H1 (cell line): ENCODE results near the gene HLX. TPM values are rescaled to one million over a fixed set of nuclear protein-coding genes. Genes with fewer than 3 reads are reported as not detected.

Source experiments
- BACH1 ChIP-seq: IDR thresholded peaks from 2 replicates; pipeline ENCODE4 v1.6.1; 2012; ENCODE audit warnings: low read length, improper control_type of control experiment
- ZNF274 ChIP-seq: IDR thresholded peaks from 2 replicates; pipeline ENCODE4 v1.7.0; 2012; ENCODE audit warnings: low read length, borderline replicate concordance; ENCODE audit errors: extremely low read depth
- polyA plus RNA-seq, 7 experiments: library from polyadenylated mRNA; depleted of rRNA in 3 of 7; stranded (reverse) in 5 of 7; unstranded in 2 of 7; fragments of >200 nt in 5 of 7; fragments of 200-250 nt in 2 of 7; gene quantifications; 1 replicate in 5 of 7; 2 replicates in 1 of 7; 4 replicates in 1 of 7; pipeline versions ENCODE4 v1.2.1 to v1.2.3, GENCODE V29; 2011 to 2013; ENCODE audit warnings: missing spikeins in 2 of 7, mixed read lengths in 2 of 7
- total RNA-seq: library from RNA; stranded (reverse); fragmentation: NEBNext Ultra II Directional; extraction: Animal tissue kit (Norgen Biotek cat#: 25700); gene quantifications from 2 replicates; pipeline ENCODE4 v1.2.1, GENCODE V29; 2021

HLX gene
- total and polyA plus RNA-seq, 2 of the 8 experiments (the other 6 are each of a cell fraction or from before 2014, with no cell fraction given), result 0.11 to 0.30 TPM

- TF ChIP-seq BACH1 (no peak), ZNF274 (no peak)
These were observed 11.4 kb downstream of the HLX start (continued) for GRCh38 chr1:220890602-220891001.
